RWPE1 (cell line): Measurements from ENCODE around the gene LINC01488.

Source experiments
- CTCF ChIA-PET: fragments of 350-600 bp; sonication (Branson Sonifier 250); formaldehyde crosslinking; extraction: SDS; loops from one replicate; lab custom pipeline; 2021; lab: Yijun Ruan, JAX
- POLR2A ChIA-PET: fragments of 400-600 bp; formaldehyde crosslinking; extraction: SDS; loops from one replicate; lab custom pipeline; 2020; ENCODE audit warnings: antibody characterized with exemption; ENCODE audit not compliant: low non-redundant PET; lab: Yijun Ruan, JAX
- DNase-seq: peaks from one replicate; pipeline ENCODE4 v3.0.0; 2012; ENCODE audit warnings: low spot score
- H3K27ac ChIP-seq: fragments of 450-650 bp; 2 replicates; pipeline ENCODE4 v1.5.1; 2017
- CTCF ChIP-seq: fragments of 450-650 bp; conservative IDR thresholded peaks from 2 replicates; pipeline ENCODE4 v1.5.1; 2017; ENCODE audit warnings: low read depth, mild to moderate bottlenecking

Gene LINC01488

GRCh38 chr11:69439651-69440464 lies 41.6 kb upstream of the LINC01488 start:
- no peak overlapping the region for H3K27ac ChIP-seq
- DNase-seq = no peak
- ChIA-PET POLR2A (no interaction called here), CTCF (interaction anchor here (0.6 kb wide), 1 partner anchor 115 kb away, joined by 3 read pairs; no protein-coding TSS in a partner anchor)
- TF ChIP-seq CTCF = no peak

GRCh38 chr11:69440876-69441275 lies 40.6 kb upstream of the LINC01488 start:
- no peak for DNase-seq
- no peak overlapping the region for H3K27ac ChIP-seq
- POLR2A ChIA-PET = no interaction called here
- CTCF ChIA-PET = no interaction called here
- TF ChIP-seq CTCF = no peak

GRCh38 chr11:69442012-69442806 lies 39.3 kb upstream of the LINC01488 start:
- H3K27ac ChIP-seq = peak overlapping the region; percentile 68
- CTCF ChIA-PET = interaction anchor here (1.0 kb wide), 1 partner anchor 201 kb away, joined by 4 read pairs; no protein-coding TSS in a partner anchor
- POLR2A ChIA-PET = no interaction called here
- peak; percentile 67 for DNase-seq
- TF ChIP-seq CTCF = no peak

GRCh38 chr11:69442807-69443137 lies 38.7 kb upstream of the LINC01488 start:
- POLR2A ChIA-PET = interaction anchor here (0.6 kb wide), 1 partner anchor 95 kb away, joined by 4 read pairs; no protein-coding TSS in a partner anchor
- H3K27ac ChIP-seq = peak overlapping the region; percentile 68
- TF ChIP-seq CTCF = no peak
- CTCF ChIA-PET = interaction anchor here (1.0 kb wide), 1 partner anchor 200 kb away, joined by 4 read pairs; no protein-coding TSS in a partner anchor
- DNase-seq = no peak

- POLR2A ChIA-PET = interaction anchor here (0.6 kb wide), 2 partner anchors 96 to 594 kb away, joined by 4 to 6 read pairs; no protein-coding TSS in a partner anchor
- TF ChIP-seq CTCF = no peak
- peak; percentile 87 for DNase-seq
- CTCF ChIA-PET = interaction anchor here (1.0 kb wide), 1 partner anchor 200 kb away, joined by 4 read pairs; no protein-coding TSS in a partner anchor
- peak overlapping the region; percentile 68 for H3K27ac ChIP-seq
These were observed 38.1 kb upstream of the LINC01488 start for GRCh38 chr11:69443138-69443967.
